Esophagus muscularis mucosa (tissue), 4 donors: ENCODE measurements around the gene PRRX1. TPM values are rescaled to one million over a fixed set of nuclear protein-coding genes. Genes with fewer than 3 reads are reported as not detected.
A peak's percentile ranks its signal among the peaks of the same experiment; 100 is the strongest.

Experiments
- DNase-seq: peaks from one replicate; pipeline ENCODE4 v3.0.0-alpha.2; 2017; ENCODE audit errors: extremely low spot score
- H3K27ac ChIP-seq, 4 donors: fragments of 200-600 bp; sonication (generic); replicated peaks in 1 of 4; 1 replicate in 3 of 4; 2 replicates in 1 of 4; pipeline ENCODE4 v1.5.1; 2016 to 2019; ENCODE audit warnings: mild to moderate bottlenecking in 1 of 4
- H3K27me3 ChIP-seq, 4 donors: fragments of 200-600 bp; sonication (generic); one replicate each; pipeline versions ENCODE4 v1.5.1 to v1.6.0; 2016 to 2019
- H3K36me3 ChIP-seq, 4 donors: fragments of 200-600 bp; sonication (generic); one replicate each; pipeline ENCODE4 v1.5.1; 2016 to 2019
- H3K4me1 ChIP-seq, 4 donors: fragments of 200-600 bp; sonication (generic); one replicate each; pipeline ENCODE4 v1.5.1; 2016 to 2019
- H3K4me3 ChIP-seq, 4 donors: fragments of 200-600 bp; sonication (generic); 1 replicate in 2 of 4; 2 replicates in 2 of 4; pipeline ENCODE4 v1.5.1; 2016 to 2019; ENCODE audit warnings: mild to moderate bottlenecking in 4 of 4, moderate library complexity in 1 of 4
- H3K9me3 ChIP-seq, 4 donors: fragments of 200-600 bp; sonication (generic); 1 replicate in 3 of 4; 2 replicates in 1 of 4; pipeline ENCODE4 v1.5.1; 2016 to 2019
- EP300 ChIP-seq: sonication (generic); formaldehyde crosslinking; IDR thresholded peaks from one replicate; pipeline ENCODE4 v1.6.1; 2017; ENCODE audit warnings: antibody characterized with exemption
- POLR2A ChIP-seq: fragments of 450-650 bp; IDR thresholded peaks from one replicate; pipeline ENCODE4 v1.6.1; 2017; ENCODE audit warnings: antibody characterized with exemption, moderate library complexity, mild to moderate bottlenecking, low read depth
- POLR2AphosphoS5 ChIP-seq, 2 donors: sonication (generic); formaldehyde crosslinking; IDR thresholded peaks; one replicate each; pipeline ENCODE4 v1.6.1; 2017; ENCODE audit warnings: antibody characterized with exemption in 2 of 2
- WGBS: methylation state at CpG from one replicate; pipeline ENCODE4 v1.1.5; 2018; 5-methylcytosine and 5-hydroxymethylcytosine counted together
- intact Hi-C: fragments of 100-400 bp; cut with DNase I; formaldehyde crosslinking; loops from one replicate; pipeline ENCODE4 v1.15.1; 2023
- total RNA-seq, 4 donors: library from RNA; depleted of rRNA; stranded (reverse); fragments of >200 nt; gene quantifications; one replicate each; pipeline versions ENCODE4 v1.1.0 to v1.2.1, GENCODE V29; 2016
- TF ChIP-seq, protein P1 (sequence below), 3 experiments: fragments of 200-600 bp in 2 of 3; fragments of 450-650 bp in 1 of 3; sonication (generic) in 2 of 3; IDR thresholded peaks; one replicate each; pipeline ENCODE4 v1.5.1; 2017 to 2019; ENCODE audit warnings: antibody characterized with exemption in 3 of 3, mild to moderate bottlenecking in 2 of 3, moderate library complexity in 1 of 3

The PRRX1 gene
- total RNA-seq, 4 donors from 2014 or later, result 11.6 to 31.2 (median 28.4) TPM

DNA sequence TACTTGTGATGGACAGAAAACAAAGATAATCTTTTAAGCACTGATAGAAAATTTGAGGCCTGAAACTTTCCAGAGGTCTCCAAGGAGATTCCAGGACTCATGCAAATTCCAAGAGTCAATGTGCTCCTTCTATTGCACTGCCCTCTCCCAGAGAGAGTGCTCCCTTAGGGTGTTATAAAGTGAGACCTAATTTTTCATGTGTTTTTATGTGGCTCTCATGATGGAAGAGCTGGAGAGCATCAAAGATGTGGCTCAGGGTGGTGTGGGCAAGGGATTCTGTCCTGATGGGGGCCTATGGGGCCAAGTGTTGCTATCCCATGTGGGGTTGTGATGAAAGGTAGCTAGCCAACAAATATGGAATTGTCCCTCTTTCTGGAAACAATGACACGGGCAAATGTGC is 101.3 kb downstream of the PRRX1 start:
- intact Hi-C loops, result no loop called here
- TF ChIP-seq POLR2AphosphoS5 (IDR thresholded peaks at IDR 0.05), result no peak
- WGBS, result 72% methylated on average over 1 of the region's 1 CpG
- Histone ChIP-seq H3K4me1 (no peaks in the 10 kb centered on the region), H3K27me3 (no peaks in the 10 kb centered on the region), H3K27ac (no peak overlapping the region), H3K36me3 (no peaks in the 10 kb centered on the region), H3K9me3 (peaks cover 0 to 2% (median 0%) of the 10 kb centered on the region in 4 donors), H3K4me3 (no peak overlapping the region)
- no peak for DNase-seq

DNA sequence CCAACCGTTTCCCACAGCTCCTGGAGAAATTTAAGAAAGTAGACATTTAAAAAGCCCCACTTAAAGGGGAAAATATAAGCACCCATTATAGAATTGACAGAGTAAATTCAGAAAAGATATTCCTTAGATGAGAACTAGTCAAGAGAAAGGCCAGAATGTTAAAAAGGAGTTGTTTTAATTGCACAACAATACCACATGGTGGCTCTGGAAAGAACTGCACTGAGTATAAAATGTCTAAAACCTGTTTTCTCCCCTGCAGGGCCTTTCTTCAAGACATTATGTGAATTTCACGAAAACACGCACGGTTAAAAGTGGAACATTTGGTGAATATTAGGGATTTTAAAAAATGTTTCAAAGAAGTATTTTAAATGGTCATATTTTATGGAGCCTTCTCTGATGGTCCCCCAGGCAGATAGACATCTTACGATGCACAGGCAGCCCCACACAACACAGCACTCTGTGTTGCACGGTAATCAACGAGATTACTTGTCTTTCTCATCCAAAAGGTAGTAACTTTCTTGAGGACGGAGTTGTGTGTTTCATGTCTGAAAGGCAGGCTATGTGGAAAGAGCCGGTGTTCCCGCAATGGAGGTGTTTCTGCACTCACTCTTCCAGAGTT is 101.9 kb downstream of the PRRX1 start:
- H3K27ac ChIP-seq, result no peak overlapping the region
- TF ChIP-seq, protein P1, sequence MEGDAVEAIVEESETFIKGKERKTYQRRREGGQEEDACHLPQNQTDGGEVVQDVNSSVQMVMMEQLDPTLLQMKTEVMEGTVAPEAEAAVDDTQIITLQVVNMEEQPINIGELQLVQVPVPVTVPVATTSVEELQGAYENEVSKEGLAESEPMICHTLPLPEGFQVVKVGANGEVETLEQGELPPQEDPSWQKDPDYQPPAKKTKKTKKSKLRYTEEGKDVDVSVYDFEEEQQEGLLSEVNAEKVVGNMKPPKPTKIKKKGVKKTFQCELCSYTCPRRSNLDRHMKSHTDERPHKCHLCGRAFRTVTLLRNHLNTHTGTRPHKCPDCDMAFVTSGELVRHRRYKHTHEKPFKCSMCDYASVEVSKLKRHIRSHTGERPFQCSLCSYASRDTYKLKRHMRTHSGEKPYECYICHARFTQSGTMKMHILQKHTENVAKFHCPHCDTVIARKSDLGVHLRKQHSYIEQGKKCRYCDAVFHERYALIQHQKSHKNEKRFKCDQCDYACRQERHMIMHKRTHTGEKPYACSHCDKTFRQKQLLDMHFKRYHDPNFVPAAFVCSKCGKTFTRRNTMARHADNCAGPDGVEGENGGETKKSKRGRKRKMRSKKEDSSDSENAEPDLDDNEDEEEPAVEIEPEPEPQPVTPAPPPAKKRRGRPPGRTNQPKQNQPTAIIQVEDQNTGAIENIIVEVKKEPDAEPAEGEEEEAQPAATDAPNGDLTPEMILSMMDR (IDR thresholded peaks at IDR 0.05), result peak; percentile 40 to 48 (median 45)
- TF ChIP-seq EP300, result no peak

DNA sequence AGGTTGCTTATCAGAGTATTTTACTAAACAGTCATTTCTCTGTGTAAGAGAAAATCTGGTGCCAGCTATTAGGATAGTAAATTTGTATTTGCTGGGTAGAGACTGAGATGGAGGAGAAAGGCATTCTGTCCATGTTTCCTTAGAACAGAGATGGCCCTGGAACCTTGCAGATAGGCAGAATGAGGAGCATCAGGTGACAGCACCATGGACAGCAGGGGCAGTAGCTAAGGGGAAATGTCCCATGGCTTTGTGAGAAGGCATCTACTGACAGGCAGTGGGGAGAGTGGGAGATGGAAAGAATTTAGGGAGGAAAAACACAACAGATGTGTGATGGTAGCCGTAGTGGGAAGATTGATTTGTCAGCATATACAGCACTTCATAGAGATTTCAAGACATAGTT is 105.0 kb downstream of the PRRX1 start:
- H3K9me3 ChIP-seq, result no peaks in the 10 kb centered on the region
- no peak for DNase-seq
- no peak overlapping the region for H3K4me3 ChIP-seq
- H3K27me3 ChIP-seq, result no peaks in the 10 kb centered on the region
- intact Hi-C loops, result no loop called here
- H3K36me3 ChIP-seq, result no peaks in the 10 kb centered on the region
- WGBS, result 81% methylated on average over 1 of the region's 1 CpG
- no peaks in the 10 kb centered on the region for H3K4me1 ChIP-seq
- TF ChIP-seq, protein P1 (IDR thresholded peaks at IDR 0.05), result no peak
- TF ChIP-seq EP300 (no peak), POLR2AphosphoS5 (IDR thresholded peaks at IDR 0.05) (no peak), POLR2A (no peak)
- H3K27ac ChIP-seq, result no peak overlapping the region

More for the DNA sequence above, 101.9 kb downstream of the PRRX1 start:
- DNase-seq, result no peak
- whole genome bisulfite sequencing, result 78% methylated on average over 10 of the region's 10 CpGs
- no peaks in the 10 kb centered on the region for H3K4me1 ChIP-seq
- no peaks in the 10 kb centered on the region for H3K27me3 ChIP-seq
- intact Hi-C loops, result no loop called here
- H3K4me3 ChIP-seq, result no peak overlapping the region
- H3K36me3 ChIP-seq, result no peaks in the 10 kb centered on the region
- peaks cover 0 to 2% (median 0%) of the 10 kb centered on the region in 4 donors for H3K9me3 ChIP-seq

DNA sequence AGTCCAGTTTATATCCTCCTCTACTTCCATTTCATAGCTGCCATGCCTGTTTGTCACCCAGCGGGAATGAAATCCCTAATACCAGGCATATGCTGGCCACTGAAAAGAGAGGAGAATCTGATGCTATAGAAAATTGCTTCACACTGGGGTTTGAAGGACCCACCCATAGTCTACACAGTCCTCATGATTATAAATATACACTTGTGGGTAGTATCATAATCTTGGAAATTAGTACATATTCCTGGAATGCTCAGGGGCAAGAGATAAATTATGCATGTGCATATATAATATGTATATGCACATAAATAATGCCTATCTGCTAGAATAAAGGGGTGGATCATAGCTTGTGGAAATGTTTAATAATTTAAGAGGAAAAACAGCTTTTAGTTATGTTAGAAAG is 105.8 kb downstream of the PRRX1 start:
- Histone ChIP-seq H3K4me3 (no peak overlapping the region), H3K27ac (no peak overlapping the region), H3K27me3 (no peaks in the 10 kb centered on the region), H3K9me3 (no peaks in the 10 kb centered on the region), H3K4me1 (no peaks in the 10 kb centered on the region), H3K36me3 (no peaks in the 10 kb centered on the region)
- DNase-seq, result no peak
- intact Hi-C loops, result no loop called here
- WGBS, result 96% methylated on average over 1 of the region's 1 CpG
- TF ChIP-seq EP300 (no peak), POLR2AphosphoS5 (IDR thresholded peaks at IDR 0.05) (no peak), POLR2A (no peak)
- TF ChIP-seq, protein P1 (IDR thresholded peaks at IDR 0.05), result no peak

DNA sequence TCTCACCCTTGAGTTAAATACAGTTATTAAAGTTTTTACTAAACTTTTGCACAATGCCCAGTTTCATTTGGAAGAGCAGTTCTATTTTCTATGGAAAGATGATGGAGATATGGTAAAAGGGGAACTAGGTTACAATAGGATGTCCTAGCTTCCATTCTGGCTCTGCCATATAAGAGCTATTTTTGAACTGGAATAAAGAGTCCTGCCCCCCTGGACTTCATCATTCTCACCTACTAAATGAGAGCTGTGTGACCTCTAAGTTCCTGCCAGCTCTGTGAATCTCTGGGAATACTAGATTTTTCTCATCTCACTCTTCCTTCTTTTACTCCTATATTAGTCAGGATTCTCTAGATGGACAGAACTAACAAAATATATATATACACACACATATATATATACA is 106.3 kb downstream of the PRRX1 start:
- H3K4me3 ChIP-seq, result no peak overlapping the region
- intact Hi-C loops, result no loop called here
- no peak for DNase-seq
- no peaks in the 10 kb centered on the region for H3K36me3 ChIP-seq
- no peak overlapping the region for H3K27ac ChIP-seq
- no peak for TF ChIP-seq POLR2A
- no peak for TF ChIP-seq EP300
- TF ChIP-seq, protein P1 (IDR thresholded peaks at IDR 0.05), result no peak
- TF ChIP-seq POLR2AphosphoS5 (IDR thresholded peaks at IDR 0.05), result no peak
- no peaks in the 10 kb centered on the region for H3K4me1 ChIP-seq
- no peaks in the 10 kb centered on the region for H3K9me3 ChIP-seq
- no peaks in the 10 kb centered on the region for H3K27me3 ChIP-seq
